Effector memory CD8-positive, alpha-beta T cell (primary cell): ENCODE results near the gene CKLF.

ENCODE experiments used
- ATAC-seq: fragments of 150-1000 bp; cut with Tn5 transposase; replicated peaks from 2 replicates; pipeline ENCODE4 v1.10.0; 2021; ENCODE audit warnings: mild to moderate bottlenecking, moderate library complexity
- DNase-seq, 3 experiments: peaks; one replicate each; pipeline ENCODE4 v3.0.0; 2021
- H3K27ac Mint-ChIP-seq, 2 donors: one replicate each; pipeline ENCODE4 v1.8.0; 2022; ENCODE audit warnings: mild to moderate bottlenecking in 2 of 2, mixed read lengths in 2 of 2, moderate library complexity in 2 of 2
- H3K27me3 Mint-ChIP-seq, 2 donors: one replicate each; pipeline ENCODE4 v1.8.0; 2022; ENCODE audit warnings: mixed read lengths in 2 of 2
- H3K36me3 Mint-ChIP-seq: one replicate; pipeline ENCODE4 v1.8.0; 2022; ENCODE audit warnings: mild to moderate bottlenecking, moderate library complexity, mixed read lengths; ENCODE audit not compliant: insufficient read depth
- H3K4me1 Mint-ChIP-seq, 2 donors: one replicate each; pipeline ENCODE4 v1.8.0; 2022; ENCODE audit warnings: low read depth in 2 of 2, mixed read lengths in 2 of 2
- H3K4me3 Mint-ChIP-seq, 2 donors: one replicate each; pipeline ENCODE4 v1.8.0; 2022; ENCODE audit warnings: mild to moderate bottlenecking in 2 of 2, mixed read lengths in 2 of 2, moderate library complexity in 2 of 2
- H3K9me3 Mint-ChIP-seq, 2 donors: one replicate each; pipeline ENCODE4 v1.8.0; 2022; ENCODE audit warnings: mixed read lengths in 2 of 2

Gene CKLF

DNA sequence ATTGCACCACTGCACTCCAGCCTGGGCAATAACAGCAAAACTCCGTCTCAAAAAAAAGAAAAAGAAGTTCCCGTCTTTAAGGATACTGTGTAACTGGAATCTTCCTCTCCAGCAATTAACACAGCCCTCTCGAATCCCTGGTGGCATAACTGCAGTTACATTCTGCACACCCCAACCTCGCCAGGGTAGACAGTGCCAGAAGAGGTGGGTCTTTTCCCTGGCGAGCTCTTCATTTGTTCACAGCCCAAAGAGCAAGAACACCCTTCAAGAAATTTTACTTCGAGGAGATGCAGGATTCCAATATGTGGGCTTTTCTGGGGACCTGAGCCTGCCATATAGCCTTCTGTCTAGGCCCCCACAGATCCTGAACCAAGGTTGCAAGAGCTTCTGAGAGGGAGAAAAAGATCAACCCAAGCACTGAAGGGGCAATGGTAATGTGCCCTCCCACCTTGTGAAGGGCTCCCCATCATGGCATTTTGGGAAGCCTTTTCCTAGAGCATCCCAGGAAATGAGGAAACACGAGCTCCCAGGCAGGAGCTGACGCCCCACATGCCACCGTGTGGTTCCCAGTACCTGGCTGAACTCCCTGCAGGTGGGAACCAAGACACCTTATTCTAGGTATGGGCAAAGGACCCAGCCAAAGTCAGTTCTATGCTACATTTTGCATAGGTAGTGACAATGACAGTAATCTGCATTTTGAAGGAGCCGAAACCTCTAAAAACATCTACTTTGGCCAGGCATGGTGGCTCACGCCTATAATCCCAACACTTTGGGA lies 29.4 kb upstream of the CKLF start:
- Mint-ChIP-seq H3K27me3 (no peaks in the 10 kb centered on the region), H3K36me3 (peaks cover 14% of the 10 kb centered on the region), H3K9me3 (no peaks in the 10 kb centered on the region), H3K27ac (peak overlapping the region; percentile 95 to 98), H3K4me1 (peaks cover 70 to 71% of the 10 kb centered on the region in 2 donors), H3K4me3 (peak overlapping the region; percentile 72 to 78)
- ATAC-seq (no peak), DNase-seq (no peak)

DNA sequence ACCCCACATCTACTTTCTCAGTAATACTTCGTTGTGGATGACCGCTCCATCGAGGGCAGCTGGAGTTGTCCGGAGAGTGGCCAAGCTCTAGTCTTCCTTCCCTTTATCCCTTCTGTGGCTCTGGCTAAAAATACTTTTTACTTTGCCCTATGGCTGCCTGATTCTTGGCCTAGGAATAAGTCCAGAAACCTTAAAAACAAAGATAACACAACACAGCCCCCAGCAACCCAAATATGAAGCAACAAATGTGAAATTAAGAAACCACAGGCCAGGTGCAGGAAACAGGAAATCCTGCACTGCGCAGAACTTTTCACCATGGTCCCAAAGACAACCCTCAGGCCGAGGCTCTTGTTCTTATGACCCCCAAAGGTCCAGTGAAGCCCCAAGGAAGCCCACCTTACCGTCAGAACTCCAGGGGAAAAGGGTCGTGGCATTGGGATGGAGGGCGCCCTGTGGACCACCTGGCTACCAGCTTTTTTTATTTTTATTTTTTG lies 28.5 kb upstream of the CKLF start:
- ATAC-seq (peak; percentile 59), DNase-seq (peak; percentile 29 to 38 (median 35))
- peaks cover 15% of the 10 kb centered on the region for H3K36me3 Mint-ChIP-seq
- H3K4me3 Mint-ChIP-seq: peak overlapping the region; percentile 72 to 78
- no peaks in the 10 kb centered on the region for H3K9me3 Mint-ChIP-seq
- peak overlapping the region; percentile 94 to 95 for H3K27ac Mint-ChIP-seq
- peaks cover 70 to 71% of the 10 kb centered on the region in 2 donors for H3K4me1 Mint-ChIP-seq
- no peaks in the 10 kb centered on the region for H3K27me3 Mint-ChIP-seq

GRCh38 chr16:66524601-66525164 lies 27.7 kb upstream of the CKLF start:
- peak overlapping the region; percentile 72 to 78 for H3K4me3 Mint-ChIP-seq
- peak overlapping the region; percentile 94 to 95 for H3K27ac Mint-ChIP-seq
- no peaks in the 10 kb centered on the region for H3K9me3 Mint-ChIP-seq
- peaks cover 15% of the 10 kb centered on the region for H3K36me3 Mint-ChIP-seq
- no peak for DNase-seq
- ATAC-seq: peak; percentile 14
- H3K4me1 Mint-ChIP-seq: peaks cover 66 to 67% of the 10 kb centered on the region in 2 donors
- H3K27me3 Mint-ChIP-seq: no peaks in the 10 kb centered on the region

- no peaks in the 10 kb centered on the region for H3K27me3 Mint-ChIP-seq
- no peaks in the 10 kb centered on the region for H3K9me3 Mint-ChIP-seq
- H3K4me1 Mint-ChIP-seq: peaks cover 58% of the 10 kb centered on the region in 2 donors
- peaks cover 15% of the 10 kb centered on the region for H3K36me3 Mint-ChIP-seq
- peak overlapping the region in 1 of 2 donors; percentile 78 for H3K4me3 Mint-ChIP-seq
- H3K27ac Mint-ChIP-seq: peak overlapping the region; percentile 94 to 95
- no peak for DNase-seq
- no peak for ATAC-seq
These were observed 26.8 kb upstream of the CKLF start for GRCh38 chr16:66525396-66526180.

DNA sequence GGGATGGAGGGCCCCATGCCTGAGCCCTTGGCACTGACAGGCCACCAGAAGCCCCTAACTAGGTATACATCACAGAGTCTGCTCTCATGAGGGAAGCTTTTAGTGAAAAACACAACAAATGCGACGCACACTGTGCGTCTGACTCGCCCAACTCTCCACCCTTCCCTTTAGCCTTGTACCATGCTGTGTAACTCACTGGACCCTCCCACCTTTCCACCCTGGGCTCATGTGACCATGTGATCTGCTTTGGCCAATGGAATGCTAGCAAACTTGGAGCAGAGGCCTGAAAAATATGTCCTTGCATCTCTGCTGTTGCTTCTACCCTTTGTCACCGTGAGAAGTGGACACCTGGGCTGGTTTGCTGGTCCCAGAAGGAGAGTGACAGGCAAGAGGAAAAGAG lies 24.1 kb upstream of the CKLF start:
- H3K27ac Mint-ChIP-seq: no peak overlapping the region
- DNase-seq (no peak), ATAC-seq (no peak)
- peaks cover 14% of the 10 kb centered on the region for H3K36me3 Mint-ChIP-seq
- H3K9me3 Mint-ChIP-seq: no peaks in the 10 kb centered on the region
- no peak overlapping the region for H3K4me3 Mint-ChIP-seq
- H3K4me1 Mint-ChIP-seq: peaks cover 32 to 36% of the 10 kb centered on the region in 2 donors
- H3K27me3 Mint-ChIP-seq: no peaks in the 10 kb centered on the region

- DNase-seq: no peak
- peak overlapping the region in 1 of 2 donors; percentile 66 for H3K27ac Mint-ChIP-seq
- no peaks in the 10 kb centered on the region for H3K9me3 Mint-ChIP-seq
- no peak for ATAC-seq
- peaks cover 22 to 28% of the 10 kb centered on the region in 2 donors for H3K4me1 Mint-ChIP-seq
- H3K36me3 Mint-ChIP-seq: peaks cover 8% of the 10 kb centered on the region
- H3K4me3 Mint-ChIP-seq: no peak overlapping the region
- no peaks in the 10 kb centered on the region for H3K27me3 Mint-ChIP-seq
These were observed 22.9 kb upstream of the CKLF start for GRCh38 chr16:66529475-66529874.

DNA sequence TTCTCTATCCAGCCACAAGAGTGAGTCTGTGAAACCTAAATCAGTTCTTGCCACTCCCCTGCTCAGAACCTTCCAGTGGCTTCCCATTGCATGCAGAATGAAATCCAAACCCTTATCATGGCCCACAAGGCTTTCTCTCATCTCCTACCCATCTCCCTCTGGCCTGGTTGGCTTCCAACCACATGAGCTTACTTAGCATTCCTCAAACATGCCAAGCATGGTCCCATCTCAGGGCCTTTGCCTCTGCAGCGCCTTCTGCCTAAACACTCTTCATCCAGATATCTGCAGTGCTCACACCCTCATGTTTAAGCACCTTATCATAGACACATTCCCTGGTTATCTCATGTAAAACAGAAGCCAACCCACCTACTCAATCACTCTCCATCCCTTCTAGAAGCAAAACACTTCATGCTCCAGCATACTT lies 18.0 kb upstream of the CKLF start:
- ATAC-seq: no peak
- Mint-ChIP-seq H3K9me3 (no peaks in the 10 kb centered on the region), H3K4me3 (no peak overlapping the region), H3K4me1 (peaks cover 14% of the 10 kb centered on the region in 2 donors), H3K36me3 (peaks cover 15% of the 10 kb centered on the region), H3K27ac (no peak overlapping the region), H3K27me3 (no peaks in the 10 kb centered on the region)
- DNase-seq: no peak

GRCh38 chr16:66536525-66536924 lies 15.9 kb upstream of the CKLF start:
- H3K27me3 Mint-ChIP-seq: no peaks in the 10 kb centered on the region
- peaks cover 15 to 28% of the 10 kb centered on the region in 2 donors for H3K4me1 Mint-ChIP-seq
- no peak overlapping the region for H3K27ac Mint-ChIP-seq
- peaks cover 11% of the 10 kb centered on the region for H3K36me3 Mint-ChIP-seq
- ATAC-seq: no peak
- no peak for DNase-seq
- no peak overlapping the region for H3K4me3 Mint-ChIP-seq
- H3K9me3 Mint-ChIP-seq: no peaks in the 10 kb centered on the region

DNA sequence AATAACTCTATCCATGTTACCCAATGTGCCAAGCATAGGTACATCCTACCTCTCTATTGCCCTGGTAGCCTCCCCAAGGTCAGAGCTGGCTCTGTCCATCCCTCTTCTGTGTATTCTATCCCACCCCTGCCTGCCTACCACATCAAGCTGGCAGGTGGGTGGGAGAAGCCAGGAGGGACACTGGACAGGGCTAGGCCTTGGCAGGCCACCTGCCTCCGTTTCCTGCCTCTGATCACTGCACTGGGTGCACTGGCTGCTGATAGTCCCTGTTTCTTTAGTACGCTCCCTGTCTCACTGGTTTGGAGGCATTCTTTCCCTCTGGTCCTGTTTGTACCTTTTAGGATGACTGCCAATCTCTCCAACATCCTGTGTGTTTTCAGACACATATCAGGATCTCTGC lies 15.1 kb upstream of the CKLF start:
- ATAC-seq (no peak), DNase-seq (no peak)
- Mint-ChIP-seq H3K27me3 (no peaks in the 10 kb centered on the region), H3K9me3 (no peaks in the 10 kb centered on the region), H3K4me3 (no peak overlapping the region), H3K4me1 (peaks cover 15 to 28% of the 10 kb centered on the region in 2 donors), H3K36me3 (peaks cover 11% of the 10 kb centered on the region), H3K27ac (no peak overlapping the region)

DNA sequence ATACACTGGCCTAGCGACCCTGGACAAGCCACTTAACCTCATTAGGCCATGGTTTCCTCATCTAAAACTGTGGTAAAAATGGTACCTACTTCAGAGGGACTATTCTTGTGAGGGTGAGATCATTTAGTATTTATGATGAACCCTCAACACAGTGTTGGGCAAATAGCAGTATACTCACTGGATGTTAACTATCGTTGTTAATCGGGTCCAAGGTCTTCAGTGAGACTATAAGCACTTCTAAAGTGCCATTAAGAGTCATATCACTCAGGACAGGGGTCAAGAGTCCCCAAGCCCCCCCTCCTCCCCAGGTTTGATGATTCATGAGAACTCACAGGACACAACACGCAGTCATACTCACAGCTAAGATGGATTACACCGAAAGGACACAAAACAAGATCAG lies 13.5 kb upstream of the CKLF start:
- Mint-ChIP-seq H3K9me3 (no peaks in the 10 kb centered on the region), H3K4me1 (peaks cover 15 to 28% of the 10 kb centered on the region in 2 donors), H3K4me3 (peak overlapping the region; percentile 12 to 19), H3K36me3 (peaks cover 11% of the 10 kb centered on the region), H3K27ac (peak overlapping the region in 1 of 2 donors; percentile 51), H3K27me3 (no peaks in the 10 kb centered on the region)
- DNase-seq: no peak
- no peak for ATAC-seq

GRCh38 chr16:66539623-66540469 lies 12.5 kb upstream of the CKLF start:
- Mint-ChIP-seq H3K27me3 (no peaks in the 10 kb centered on the region), H3K27ac (peak overlapping the region in 1 of 2 donors; percentile 51), H3K4me3 (peak overlapping the region in 1 of 2 donors; percentile 21), H3K9me3 (no peaks in the 10 kb centered on the region), H3K4me1 (peaks cover 13 to 28% of the 10 kb centered on the region in 2 donors), H3K36me3 (peaks cover 11% of the 10 kb centered on the region)
- ATAC-seq: peak; percentile 78
- no peak for DNase-seq

DNA sequence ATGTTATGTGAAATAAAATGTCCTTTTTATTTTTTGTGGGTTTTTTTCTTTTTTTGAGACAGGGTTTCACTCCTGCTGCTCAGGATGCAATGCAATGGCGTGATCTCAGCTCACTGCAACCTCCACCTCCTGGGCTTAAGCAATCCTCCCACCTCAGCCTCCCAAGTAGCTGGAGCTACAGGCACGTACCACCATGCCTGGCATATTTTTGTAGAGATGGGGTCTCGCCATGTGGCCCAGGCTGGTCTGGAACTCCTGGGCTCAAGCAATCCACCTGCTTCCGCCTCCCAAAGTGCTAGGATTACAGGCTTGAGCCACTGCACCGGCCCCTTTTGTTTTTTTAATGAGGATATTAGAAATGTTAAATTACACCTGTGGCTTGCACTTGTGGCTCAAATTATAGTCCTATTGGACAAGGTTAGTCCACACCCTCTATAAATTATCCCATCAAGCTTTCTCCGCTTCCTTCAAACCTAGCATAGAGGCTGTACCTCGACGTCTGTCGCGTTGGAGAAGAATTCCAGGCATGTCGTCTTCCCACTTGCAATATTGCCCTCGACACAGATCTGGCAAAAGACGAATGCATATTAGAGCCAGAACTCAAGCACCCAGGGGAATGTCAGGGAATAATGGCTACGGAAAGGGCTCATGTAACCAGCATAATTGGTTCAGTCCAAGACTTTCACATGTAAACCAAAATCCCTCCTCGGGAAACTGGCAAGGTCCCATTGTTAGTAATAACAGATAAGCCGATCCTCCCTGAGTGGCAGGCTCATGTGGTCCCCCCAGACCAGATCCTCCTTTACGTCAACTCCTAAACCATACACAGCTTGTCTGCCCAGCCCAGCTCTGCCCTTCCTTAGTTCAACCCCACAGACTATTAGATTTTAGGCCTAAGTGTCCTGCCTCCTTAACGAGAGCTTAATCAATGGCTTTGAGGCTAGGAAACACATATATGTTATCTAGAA lies 10.7 kb upstream of the CKLF start:
- no peaks in the 10 kb centered on the region for H3K27me3 Mint-ChIP-seq
- H3K36me3 Mint-ChIP-seq: peaks cover 11% of the 10 kb centered on the region
- ATAC-seq (no peak), DNase-seq (no peak)
- H3K9me3 Mint-ChIP-seq: no peaks in the 10 kb centered on the region
- no peak overlapping the region for H3K4me3 Mint-ChIP-seq
- peaks cover 14 to 28% of the 10 kb centered on the region in 2 donors for H3K4me1 Mint-ChIP-seq
- no peak overlapping the region for H3K27ac Mint-ChIP-seq
